ENCODE data around the gene KIF6.

Gene KIF6

GRCh38 chr6:39521958-39522357 is 203.2 kb downstream of the KIF6 start:
- in situ Hi-C loops (cut with MboI; ENCODE audit: low pct_unique_long_range_greater_than_20kb, low sequenced_read_pairs, unreplicated experiment): no loop called here
- DNase-seq (ENCODE audit: low spot score): no peak
- TF ChIP-seq CTCF (IDR thresholded peaks at IDR 0.05; ENCODE audit: extremely low read depth, insufficient read depth, missing control alignments): no peak

DNA sequence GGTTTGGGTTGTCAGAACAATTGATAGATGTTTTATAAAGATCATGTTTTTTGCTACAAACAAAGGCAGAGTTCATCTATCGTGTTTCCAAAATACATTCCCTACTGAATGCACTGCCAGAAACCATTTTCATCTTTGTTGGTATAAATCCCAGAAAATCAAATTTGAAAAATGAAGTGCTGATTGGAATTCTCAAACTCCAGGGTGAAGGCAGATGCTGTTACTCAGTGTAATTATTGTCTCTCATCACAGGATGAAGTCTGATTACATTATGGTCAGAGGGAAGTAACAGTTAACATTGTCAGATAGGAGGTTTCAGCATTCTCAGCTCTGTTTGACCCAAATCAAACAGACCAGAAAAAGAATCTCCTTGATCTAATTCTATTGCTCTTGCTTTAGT is 204.3 kb downstream of the KIF6 start:
- DNase-seq (ENCODE audit: low spot score): no peak
- in situ Hi-C loops (cut with MboI; ENCODE audit: low pct_unique_long_range_greater_than_20kb, low sequenced_read_pairs, unreplicated experiment): no loop called here
- TF ChIP-seq CTCF (IDR thresholded peaks at IDR 0.05; ENCODE audit: extremely low read depth, insufficient read depth, missing control alignments): no peak

- TF ChIP-seq CTCF (IDR thresholded peaks at IDR 0.05; ENCODE audit: extremely low read depth, insufficient read depth, missing control alignments): no peak
- DNase-seq (ENCODE audit: low spot score): no peak
- in situ Hi-C loops (cut with MboI; ENCODE audit: low pct_unique_long_range_greater_than_20kb, low sequenced_read_pairs, unreplicated experiment): no loop called here
These were observed 204.8 kb downstream of the KIF6 start for GRCh38 chr6:39520411-39520810.

DNA sequence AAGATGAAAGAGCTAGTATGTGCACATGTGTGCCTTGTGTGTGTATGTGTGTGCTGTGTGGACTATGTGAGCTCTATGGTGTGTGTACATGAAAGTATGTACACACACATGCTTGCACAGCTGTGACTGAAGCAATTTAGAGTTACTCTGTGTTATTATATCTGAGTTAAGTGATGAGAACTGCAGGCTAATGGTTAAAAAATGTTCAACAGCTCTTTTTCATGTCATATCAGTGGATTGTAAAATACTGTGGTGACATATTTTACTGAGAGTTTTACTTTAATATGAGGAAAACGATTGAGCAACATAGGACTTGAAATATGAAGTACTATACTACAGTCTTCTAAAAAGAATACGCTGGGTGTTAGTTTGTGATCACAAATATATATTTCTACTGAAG is 207.0 kb downstream of the KIF6 start:
- no peak for TF ChIP-seq CTCF (IDR thresholded peaks at IDR 0.05; ENCODE audit: extremely low read depth, insufficient read depth, missing control alignments)
- in situ Hi-C loops (cut with MboI; ENCODE audit: low pct_unique_long_range_greater_than_20kb, low sequenced_read_pairs, unreplicated experiment): no loop called here
- no peak for DNase-seq (ENCODE audit: low spot score)

DNA sequence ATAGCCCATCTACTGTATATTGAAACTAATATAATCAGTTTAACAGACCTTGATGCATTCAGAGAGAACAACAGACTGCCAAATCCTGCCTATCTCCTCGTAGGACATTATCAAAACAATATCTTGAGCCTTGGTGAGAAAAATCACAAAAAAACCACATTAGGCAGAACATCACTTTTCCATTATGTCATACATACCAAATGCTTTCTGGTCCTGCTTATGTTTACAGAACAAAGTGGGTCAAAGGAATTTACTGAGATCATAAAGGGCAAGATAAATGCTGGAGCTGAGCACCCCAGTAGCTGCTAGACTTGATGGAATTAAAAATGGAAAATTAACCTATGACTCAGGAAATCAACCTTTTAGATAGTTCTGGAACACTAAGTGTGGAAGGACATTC is 207.5 kb downstream of the KIF6 start:
- no peak for TF ChIP-seq CTCF (IDR thresholded peaks at IDR 0.05; ENCODE audit: extremely low read depth, insufficient read depth, missing control alignments)
- in situ Hi-C loops (cut with MboI; ENCODE audit: low pct_unique_long_range_greater_than_20kb, low sequenced_read_pairs, unreplicated experiment): no loop called here
- no peak for DNase-seq (ENCODE audit: low spot score)

DNA sequence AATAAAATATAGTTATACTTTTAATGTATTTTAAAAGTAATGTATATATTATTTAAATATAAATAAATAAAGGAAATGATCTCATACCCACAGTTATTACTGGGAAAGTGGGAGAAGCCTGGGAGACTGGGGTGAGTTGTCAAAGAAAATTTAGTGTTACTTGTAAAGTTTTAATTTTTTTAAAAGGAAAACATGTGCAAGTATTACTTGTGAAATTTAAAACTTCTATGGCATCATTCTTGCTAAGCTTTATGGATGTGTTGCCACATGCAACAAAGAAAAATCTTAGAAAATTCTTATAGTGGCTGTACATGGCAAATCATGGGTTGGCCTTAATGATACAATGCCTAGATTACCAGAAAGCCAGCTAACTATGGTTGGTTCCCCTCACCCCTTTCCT is 208.7 kb downstream of the KIF6 start:
- in situ Hi-C loops (cut with MboI; ENCODE audit: low pct_unique_long_range_greater_than_20kb, low sequenced_read_pairs, unreplicated experiment): no loop called here

More for the DNA sequence above, 208.7 kb downstream of the KIF6 start:
- DNase-seq (ENCODE audit: low spot score): no peak
- TF ChIP-seq CTCF (IDR thresholded peaks at IDR 0.05; ENCODE audit: extremely low read depth, insufficient read depth, missing control alignments): no peak
